Heart left ventricle (tissue), 16 donors: ENCODE results near the gene BEAN1. TPM values are rescaled to one million over a fixed set of nuclear protein-coding genes. Genes with fewer than 3 reads are reported as not detected.

ENCODE experiments used
- ATAC-seq, 4 donors: fragments of 200-7000 bp; cut with Tn5 transposase; one replicate each; pipeline ENCODE4 v1.9.1; 2020 to 2022; ENCODE audit warnings: moderate library complexity in 4 of 4, mild to moderate bottlenecking in 3 of 4, moderate number of reproducible peaks in 1 of 4
- DNase-seq, 5 donors: peaks; one replicate each; pipeline ENCODE4 v3.0.0-alpha.2; 2020
- H3K27ac ChIP-seq, 12 donors: fragments of 200-600 bp; sonication (generic) in 4 of 12; one replicate each; pipeline versions ENCODE4 v1.5.0 to v1.8.0; 2016 to 2022; ENCODE audit warnings: mild to moderate bottlenecking in 2 of 12
- H3K27me3 ChIP-seq, 9 donors: fragments of 200-600 bp; sonication (generic) in 2 of 9; one replicate each; pipeline versions ENCODE4 v1.5.1 to v1.8.0; 2016 to 2022; ENCODE audit warnings: mild to moderate bottlenecking in 3 of 9
- H3K36me3 ChIP-seq, 9 donors: fragments of 200-600 bp; sonication (generic) in 2 of 9; one replicate each; pipeline versions ENCODE4 v1.5.0 to v1.8.0; 2018 to 2022; ENCODE audit warnings: mild to moderate bottlenecking in 2 of 9
- H3K4me1 ChIP-seq, 12 donors: fragments of 200-600 bp; sonication (generic) in 4 of 12; one replicate each; pipeline versions ENCODE4 v1.5.0 to v1.8.0; 2016 to 2022; ENCODE audit warnings: mild to moderate bottlenecking in 3 of 12
- H3K4me3 ChIP-seq, 12 donors: fragments of 200-600 bp; sonication (generic) in 4 of 12; one replicate each; pipeline versions ENCODE4 v1.5.0 to v1.8.0; 2017 to 2022; ENCODE audit warnings: mild to moderate bottlenecking in 9 of 12, moderate library complexity in 4 of 12
- H3K9me3 ChIP-seq, 12 donors: fragments of 200-600 bp; sonication (generic) in 4 of 12; one replicate each; pipeline versions ENCODE4 v1.5.0 to v1.8.0; 2016 to 2022; ENCODE audit warnings: mild to moderate bottlenecking in 1 of 12
- CTCF ChIP-seq, 12 donors: fragments of 200-600 bp; sonication (generic) in 4 of 12; IDR thresholded peaks; one replicate each; pipeline versions ENCODE4 v1.5.0 to v1.8.0; 2018 to 2022; ENCODE audit warnings: antibody characterized with exemption in 12 of 12, mild to moderate bottlenecking in 5 of 12
- POLR2A ChIP-seq, 2 donors: fragments of 450-650 bp; IDR thresholded peaks; one replicate each; pipeline ENCODE4 v1.6.1; 2017; ENCODE audit warnings: antibody characterized with exemption in 2 of 2, mild to moderate bottlenecking in 2 of 2, moderate library complexity in 2 of 2
- WGBS, 4 donors: extraction: QIAGEN DNeasy Blood & Tissue Kit in 2 of 4; methylation state at CpG; one replicate each; pipeline versions ENCODE4 v1.1.5 to v1.1.7; 2013 to 2018; 5-methylcytosine and 5-hydroxymethylcytosine counted together
- intact Hi-C, 10 donors: fragments of 100-400 bp; cut with DNase I; formaldehyde crosslinking; loops; one replicate each; pipeline versions ENCODE4 v1.11.1 to v1.14.2; 2022
- polyA plus RNA-seq, 2 donors: library from polyadenylated mRNA; stranded (reverse); fragments of 200-250 nt; gene quantifications; one replicate each; pipeline ENCODE4 v1.2.3, GENCODE V29; 2013
- total RNA-seq, 9 donors: library from RNA; depleted of rRNA in 2 of 9; stranded (reverse); fragments of >200 nt in 2 of 9; fragmentation: NEBNext Ultra II Directional in 3 of 9; extraction: Animal tissue kit (Norgen Biotek cat#: 25700) in 3 of 9; gene quantifications; one replicate each; pipeline versions ENCODE4 v1.1.0 to v1.2.4, GENCODE V29; 2016 to 2023
- donor health status: ischemic (EF 13 %, LVEDD 7.1; RV severe dilation, severe dysfunction).
- donor health status: healthy with polysubstance abuse.
- donor health status: DM: no; HTN: yes; CAD: no.
- donor health status: DM: no; HTN: no; CAD: no.
- donor health status: ischemic (EF 25% LVEDD 6.9; RV normal size, moderate dysfunction).
- donor health status: ischemic (EF 25% LVEDD 5.7; RV mildly dilated, moderate dysfunction).
- donor health status: healthy.
- donor health status: DM: yes; HTN: yes; CAD: no.
- donor health status: ischemic (EF 35%, LVEDD 5.7; RV mildly dilated, moderate dysfunction).
- donor health status: nonischemic (EF 11% LVEDD 7.7; RV severe dilation, severe dysfunction).
- donor health status: DM: yes; HTN: yes; CAD: no.
- donor health status: PGD.
- donor health status: ischemic (EF 29% LVEDD 5.4; RV normal size, mild dysfunction).
- donor health status: nonischemic (EF 23%, LVEDD 6.1; RV moderate dilation, normal function).

BEAN1 gene
- total and polyA plus RNA-seq, 11 donors, result 0.30 to 8.8 (median 1.5) TPM

GRCh38 chr16:66467611-66468010 lies 40.5 kb downstream of the BEAN1 start:
- no peak overlapping the region for H3K27ac ChIP-seq
- DNase-seq, result no peak
- TF ChIP-seq CTCF (IDR thresholded peaks at IDR 0.05) (no peak), POLR2A (IDR thresholded peaks at IDR 0.05) (no peak)
- peaks cover 0 to 12% (median 0%) of the 10 kb centered on the region in 12 donors for H3K9me3 ChIP-seq
- no peaks in the 10 kb centered on the region for H3K27me3 ChIP-seq
- H3K4me3 ChIP-seq, result no peak overlapping the region
- ATAC-seq, result no peak
- no peaks in the 10 kb centered on the region for H3K36me3 ChIP-seq
- WGBS, 4 donors, result 89 to 93% (median 92%) methylated on average over 5 of the region's 5 CpGs
- H3K4me1 ChIP-seq, result no peaks in the 10 kb centered on the region
- intact Hi-C loops, result loop anchor here in 1 of 10 donors (5.0 kb wide), 1 partner anchor 35 kb away; no protein-coding TSS in a partner anchor

GRCh38 chr16:66468321-66468965 lies 41.3 kb downstream of the BEAN1 start:
- Histone ChIP-seq H3K4me1 (no peaks in the 10 kb centered on the region), H3K36me3 (no peaks in the 10 kb centered on the region), H3K9me3 (peaks cover 0 to 12% (median 0%) of the 10 kb centered on the region in 12 donors), H3K4me3 (no peak overlapping the region), H3K27me3 (no peaks in the 10 kb centered on the region), H3K27ac (no peak overlapping the region)
- WGBS, 4 donors, result 85 to 92% (median 91%) methylated on average over 10 to 11 of the region's 11 CpGs
- no peak for ATAC-seq
- DNase-seq, result no peak
- intact Hi-C loops, result loop anchor here in 1 of 10 donors (5.0 kb wide), 1 partner anchor 36 kb away; no protein-coding TSS in a partner anchor
- TF ChIP-seq CTCF (IDR thresholded peaks at IDR 0.05) (no peak), POLR2A (IDR thresholded peaks at IDR 0.05) (no peak)

- Histone ChIP-seq H3K27ac (no peak overlapping the region), H3K36me3 (no peaks in the 10 kb centered on the region), H3K9me3 (peaks cover 0 to 12% (median 0%) of the 10 kb centered on the region in 12 donors), H3K4me3 (no peak overlapping the region), H3K4me1 (no peaks in the 10 kb centered on the region), H3K27me3 (no peaks in the 10 kb centered on the region)
- ATAC-seq (no peak), DNase-seq (no peak)
- intact Hi-C loops, result loop anchor here in 1 of 10 donors (5.0 kb wide), 1 partner anchor 37 kb away; no protein-coding TSS in a partner anchor
- 96 to 97% (median 96%) methylated on average over 24 to 26 of the region's 26 CpGs for WGBS, 4 donors
- TF ChIP-seq CTCF (IDR thresholded peaks at IDR 0.05), result no peak
- TF ChIP-seq POLR2A (IDR thresholded peaks at IDR 0.05), result no peak
These were observed 42.3 kb downstream of the BEAN1 start for GRCh38 chr16:66469291-66469946.

- ATAC-seq, result no peak
- Histone ChIP-seq H3K27ac (no peak overlapping the region), H3K36me3 (no peaks in the 10 kb centered on the region), H3K4me1 (peaks cover 0 to 4% (median 0%) of the 10 kb centered on the region in 12 donors), H3K27me3 (no peaks in the 10 kb centered on the region), H3K4me3 (no peak overlapping the region), H3K9me3 (peaks cover 0 to 12% (median 0%) of the 10 kb centered on the region in 12 donors)
- 88 to 97% (median 95%) methylated on average over 6 of the region's 6 CpGs for WGBS, 4 donors
- no peak for DNase-seq
- TF ChIP-seq CTCF (IDR thresholded peaks at IDR 0.05) (no peak), POLR2A (IDR thresholded peaks at IDR 0.05) (no peak)
- intact Hi-C loops, result loop anchor here in 1 of 10 donors (5.0 kb wide), 1 partner anchor 38 kb away; no protein-coding TSS in a partner anchor
These were observed 43.0 kb downstream of the BEAN1 start for GRCh38 chr16:66469947-66470546.
